ENCODE measurements around the gene TIMP4. TPM values are rescaled to one million over a fixed set of nuclear protein-coding genes. Genes with fewer than 3 reads are reported as not detected.

The TIMP4 gene
- total RNA-seq, 1 donor from 2014 or later: 5.2 TPM

DNA sequence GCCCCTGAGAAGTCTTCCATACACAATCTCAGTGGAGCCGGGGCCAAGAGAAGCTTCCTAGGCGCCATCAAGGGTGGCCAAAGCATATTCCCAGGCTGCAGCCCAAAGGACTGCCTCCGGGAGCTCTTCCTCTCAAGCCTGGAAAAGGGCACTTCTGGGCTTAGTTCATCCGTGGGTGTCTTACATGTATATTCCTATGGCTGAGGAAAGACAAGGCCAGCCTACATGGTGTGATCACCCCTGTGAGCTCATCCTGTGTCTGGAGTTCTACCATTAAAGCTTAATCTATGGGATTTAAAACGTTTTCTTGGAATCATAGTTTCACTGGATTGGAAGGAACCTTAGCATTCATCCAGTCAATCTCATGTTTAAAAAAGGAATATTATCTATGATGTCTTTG lies 21.9 kb upstream of the TIMP4 start:
- DNase-seq: no peak
- Histone ChIP-seq H3K4me1 (peaks cover 14% of the 10 kb centered on the region), H3K9me3 (no peaks in the 10 kb centered on the region), H3K27me3 (ENCODE audit: low read depth) (no peaks in the 10 kb centered on the region), H3K27ac (peak overlapping the region; percentile 60), H3K36me3 (no peaks in the 10 kb centered on the region), H3K4me3 (no peak overlapping the region)
- TF ChIP-seq CTCF (IDR thresholded peaks at IDR 0.05): no peak
- intact Hi-C loops (cut with DNase I): no loop called here
- ATAC-seq: no peak

GRCh38 chr3:12180218-12180617 lies 21.5 kb upstream of the TIMP4 start:
- intact Hi-C loops (cut with DNase I): no loop called here
- peak; percentile 90 to 93 for ATAC-seq
- Histone ChIP-seq H3K27ac (peak overlapping the region; percentile 60), H3K4me3 (no peak overlapping the region), H3K27me3 (ENCODE audit: low read depth) (no peaks in the 10 kb centered on the region), H3K9me3 (no peaks in the 10 kb centered on the region), H3K36me3 (no peaks in the 10 kb centered on the region), H3K4me1 (peaks cover 14% of the 10 kb centered on the region)
- TF ChIP-seq CTCF (IDR thresholded peaks at IDR 0.05): no peak
- DNase-seq: peak; percentile 86

DNA sequence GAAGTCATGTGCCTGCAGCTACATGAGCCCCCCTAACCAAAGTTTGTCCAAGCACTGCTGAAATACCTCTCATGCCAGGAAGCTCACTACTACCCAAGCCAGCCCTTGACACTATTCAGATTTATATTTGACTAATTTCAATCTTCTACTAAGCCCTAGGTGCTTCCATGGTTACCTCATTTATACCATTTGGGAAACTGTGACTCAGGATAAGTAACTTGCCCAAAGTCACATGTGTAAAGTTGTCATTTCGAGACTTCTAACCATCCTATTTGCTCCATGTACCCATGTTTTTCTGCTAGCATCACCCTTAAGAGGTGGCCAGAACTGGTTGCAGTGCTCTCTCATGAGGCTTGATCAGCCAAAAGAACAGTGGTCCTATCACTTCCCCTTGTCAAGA lies 20.7 kb upstream of the TIMP4 start:
- no peaks in the 10 kb centered on the region for H3K27me3 ChIP-seq (ENCODE audit: low read depth)
- TF ChIP-seq CTCF (IDR thresholded peaks at IDR 0.05): no peak
- no peak overlapping the region for H3K27ac ChIP-seq
- H3K4me1 ChIP-seq: peaks cover 14% of the 10 kb centered on the region
- H3K36me3 ChIP-seq: no peaks in the 10 kb centered on the region
- intact Hi-C loops (cut with DNase I): no loop called here
- no peak for ATAC-seq
- no peak for DNase-seq
- H3K4me3 ChIP-seq: no peak overlapping the region
- H3K9me3 ChIP-seq: no peaks in the 10 kb centered on the region

GRCh38 chr3:12178091-12178820 lies 19.5 kb upstream of the TIMP4 start:
- DNase-seq: peak; percentile 56
- no peak overlapping the region for H3K4me3 ChIP-seq
- no peak for TF ChIP-seq CTCF (IDR thresholded peaks at IDR 0.05)
- ATAC-seq: no peak
- no peak overlapping the region for H3K27ac ChIP-seq
- H3K4me1 ChIP-seq: peaks cover 14% of the 10 kb centered on the region
- H3K9me3 ChIP-seq: no peaks in the 10 kb centered on the region
- intact Hi-C loops (cut with DNase I): no loop called here
- no peaks in the 10 kb centered on the region for H3K27me3 ChIP-seq (ENCODE audit: low read depth)
- no peaks in the 10 kb centered on the region for H3K36me3 ChIP-seq

GRCh38 chr3:12177126-12177525 lies 18.4 kb upstream of the TIMP4 start:
- H3K4me3 ChIP-seq: no peak overlapping the region
- no peak for TF ChIP-seq CTCF (IDR thresholded peaks at IDR 0.05)
- no peaks in the 10 kb centered on the region for H3K36me3 ChIP-seq
- no peaks in the 10 kb centered on the region for H3K9me3 ChIP-seq
- H3K27me3 ChIP-seq (ENCODE audit: low read depth): no peaks in the 10 kb centered on the region
- ATAC-seq: no peak
- no peak for DNase-seq
- no peak overlapping the region for H3K27ac ChIP-seq
- intact Hi-C loops (cut with DNase I): no loop called here
- H3K4me1 ChIP-seq: peaks cover 14% of the 10 kb centered on the region
